Neural cell (in vitro differentiated cells): ENCODE measurements around the gene TMEM255B. TPM values are rescaled to one million over a fixed set of nuclear protein-coding genes. Genes with fewer than 3 reads are reported as not detected.

Experiments used
- H2AFZ ChIP-seq: fragments of 200-600, 300-800 bp; sonication (generic), shearing (Covaris generic); 2 replicates; pipeline ENCODE4 v1.6.0; 2014; ENCODE audit warnings: low read depth, mild to moderate bottlenecking, antibody characterized with exemption, low read length, moderate library complexity
- H3F3A ChIP-seq: fragments of 200-600 bp; shearing (Covaris generic); 2 replicates; pipeline ENCODE4 v1.6.1; 2016; ENCODE audit warnings: mild to moderate bottlenecking, moderate library complexity, mixed read lengths, antibody characterized with exemption, low read length; ENCODE audit not compliant: insufficient read depth, poor library complexity, severe bottlenecking
- H3K27ac ChIP-seq: fragments of 200-600, 300-800 bp; sonication (generic), shearing (Covaris generic); 2 replicates; pipeline ENCODE4 v1.5.1; 2014; ENCODE audit warnings: mild to moderate bottlenecking, low read length, moderate library complexity
- H3K27me3 ChIP-seq: fragments of 300-800, 200-600 bp; sonication (generic), shearing (Covaris generic); 2 replicates; pipeline ENCODE4 v1.6.0; 2014; ENCODE audit warnings: mild to moderate bottlenecking, low read depth, low read length, moderate library complexity; ENCODE audit not compliant: insufficient read depth
- H3K36me3 ChIP-seq: fragments of 300-800, 200-600 bp; sonication (generic), shearing (Covaris generic); 2 replicates; pipeline ENCODE4 v1.5.1; 2014; ENCODE audit warnings: mild to moderate bottlenecking, antibody characterized with exemption, low read length, moderate library complexity; ENCODE audit not compliant: insufficient read depth
- H3K4me2 ChIP-seq: fragments of 300-800, 200-600 bp; sonication (generic), shearing (Covaris generic); 2 replicates; pipeline ENCODE4 v1.6.0; 2014; ENCODE audit warnings: mild to moderate bottlenecking, low read length
- H3K4me3 ChIP-seq: fragments of 300-800, 200-600 bp; sonication (generic), shearing (Covaris generic); 2 replicates; pipeline ENCODE4 v1.5.1; 2014; ENCODE audit warnings: mild to moderate bottlenecking, low read length, moderate library complexity
- H3K79me2 ChIP-seq: fragments of 200-600 bp; shearing (Covaris generic); replicated peaks from 2 replicates; pipeline ENCODE4 v1.6.0; 2014; ENCODE audit warnings: mild to moderate bottlenecking, low read length, moderate library complexity; ENCODE audit not compliant: insufficient read depth
- H3K9ac ChIP-seq: fragments of 300-800, 200-600 bp; sonication (generic), shearing (Covaris generic); 2 replicates; pipeline ENCODE4 v1.6.1; 2016; ENCODE audit warnings: mild to moderate bottlenecking, low read length, mixed read lengths
- H3K9me2 ChIP-seq: fragments of 200-600 bp; shearing (Covaris generic); 2 replicates; pipeline ENCODE4 v1.6.1; 2016; ENCODE audit warnings: mild to moderate bottlenecking, low read length, mixed read lengths; ENCODE audit not compliant: insufficient read depth
- H3K9me3 ChIP-seq: fragments of 200-600, 300-800 bp; sonication (generic), shearing (Covaris generic); 2 replicates; pipeline ENCODE4 v1.6.1; 2016; ENCODE audit warnings: mild to moderate bottlenecking, mixed run types, low read length, moderate library complexity, mixed read lengths
- H4K20me1 ChIP-seq: fragments of 200-600 bp; shearing (Covaris generic); 2 replicates; pipeline ENCODE4 v1.6.1; 2016; ENCODE audit warnings: mild to moderate bottlenecking, mixed run types; ENCODE audit not compliant: insufficient read depth
- CTCF ChIP-seq: fragments of 450-650 bp; IDR thresholded peaks from 2 replicates; pipeline ENCODE4 v1.5.1; 2014; ENCODE audit warnings: antibody characterized with exemption, mild to moderate bottlenecking, moderate library complexity; ENCODE audit not compliant: poor library complexity, severe bottlenecking
- EP300 ChIP-seq: fragments of 450-650 bp; conservative IDR thresholded peaks from 2 replicates; pipeline ENCODE4 v1.6.1; 2014; ENCODE audit warnings: antibody characterized with exemption, mild to moderate bottlenecking, moderate library complexity; ENCODE audit not compliant: poor library complexity, severe bottlenecking
- EZH2 ChIP-seq: fragments of 200-600, 300-800 bp; shearing (Covaris generic), sonication (generic); IDR thresholded peaks from 2 replicates; pipeline ENCODE4 v1.6.1; 2014; ENCODE audit warnings: antibody characterized with exemption, low read length, borderline replicate concordance, mild to moderate bottlenecking; ENCODE audit not compliant: insufficient read depth, poor library complexity, severe bottlenecking
- MXI1 ChIP-seq: fragments of 450-650 bp; conservative IDR thresholded peaks from 2 replicates; pipeline ENCODE4 v1.6.1; 2014; ENCODE audit warnings: antibody characterized with exemption, mild to moderate bottlenecking; ENCODE audit not compliant: poor library complexity, severe bottlenecking
- POLR2AphosphoS5 ChIP-seq: IDR thresholded peaks from 2 replicates; pipeline ENCODE4 v1.6.1; 2012
- RAD21 ChIP-seq: fragments of 450-650 bp; conservative IDR thresholded peaks from 2 replicates; pipeline ENCODE4 v1.6.1; 2014; ENCODE audit warnings: antibody characterized with exemption, mild to moderate bottlenecking, moderate library complexity
- REST ChIP-seq: IDR thresholded peaks from 2 replicates; pipeline ENCODE4 v1.6.1; 2012; ENCODE audit warnings: borderline replicate concordance
- SMC3 ChIP-seq: fragments of 450-650 bp; conservative IDR thresholded peaks from 2 replicates; pipeline ENCODE4 v1.6.1; 2014; ENCODE audit warnings: antibody characterized with exemption, mild to moderate bottlenecking, moderate library complexity; ENCODE audit not compliant: poor library complexity
- TAF1 ChIP-seq: IDR thresholded peaks from 2 replicates; pipeline ENCODE4 v1.6.1; 2012; ENCODE audit warnings: low read depth
- polyA plus RNA-seq: library from polyadenylated mRNA; depleted of rRNA; stranded (reverse); fragments of >200 nt; gene quantifications from 2 replicates; pipeline ENCODE4 v1.2.3, GENCODE V29; 2014

The TMEM255B gene
- polyA plus RNA-seq, 1 donor from 2014 or later, result not detected

DNA sequence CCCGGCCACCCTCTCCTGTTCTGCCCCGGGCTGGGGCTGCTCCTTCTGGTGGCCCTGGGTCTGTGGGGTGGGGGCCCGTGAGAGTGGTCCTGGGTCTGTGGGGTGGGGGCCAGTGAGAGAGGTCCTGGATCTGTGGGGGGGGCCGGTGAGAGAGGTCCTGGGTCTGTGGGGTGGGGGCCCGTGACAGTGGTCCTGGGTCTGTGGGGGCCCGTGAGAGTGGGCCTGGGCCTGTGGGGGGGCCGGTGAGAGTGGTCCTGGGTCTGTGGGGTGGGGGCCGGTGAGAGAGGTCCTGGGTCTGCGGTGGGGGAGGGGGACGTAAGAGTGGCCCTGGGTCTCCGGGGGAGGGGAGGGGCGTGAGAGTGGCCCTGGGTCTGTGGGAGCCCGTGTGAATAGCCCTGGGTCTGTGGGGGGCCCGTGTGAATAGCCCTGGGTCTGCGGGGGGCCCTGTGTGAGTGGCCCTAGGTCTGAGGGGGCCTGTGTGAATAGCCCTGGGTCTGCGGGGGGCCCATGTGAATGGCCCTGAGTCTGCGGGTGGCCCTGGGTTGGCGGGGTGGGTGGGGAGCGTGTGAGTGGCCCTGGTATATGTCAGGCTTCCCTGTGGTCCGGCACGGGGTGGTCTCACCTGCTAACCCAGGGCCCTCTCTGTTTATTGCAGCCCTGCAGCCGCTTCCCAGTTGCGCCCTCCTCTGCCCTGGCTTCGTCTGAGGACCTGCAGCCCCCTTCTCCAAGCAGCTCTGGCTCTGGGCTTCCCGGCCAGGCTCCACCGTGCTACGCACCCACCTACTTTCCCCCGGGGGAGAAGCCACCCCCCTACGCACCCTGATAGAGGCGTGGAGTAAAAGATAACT, 52.3 kb downstream of the TMEM255B start:
- TF ChIP-seq POLR2AphosphoS5, result no peak
- TF ChIP-seq EZH2, result no peak
- no peak for TF ChIP-seq SMC3
- TF ChIP-seq CTCF, result no peak
- no peak for TF ChIP-seq REST
- no peak for TF ChIP-seq EP300
- TF ChIP-seq MXI1, result no peak
- TF ChIP-seq RAD21, result no peak
- TF ChIP-seq TAF1, result no peak
- Histone ChIP-seq H3K9ac (no peak overlapping the region), H3K4me3 (no peak overlapping the region), H3K9me2 (no peaks in the 10 kb centered on the region), H4K20me1 (no peaks in the 10 kb centered on the region), H3K27me3 (no peaks in the 10 kb centered on the region), H2AFZ (no peak overlapping the region), H3K79me2 (no peaks in the 10 kb centered on the region), H3K9me3 (no peaks in the 10 kb centered on the region), H3F3A (no peaks in the 10 kb centered on the region), H3K36me3 (no peaks in the 10 kb centered on the region), H3K27ac (no peak overlapping the region), H3K4me2 (no peak overlapping the region)

DNA sequence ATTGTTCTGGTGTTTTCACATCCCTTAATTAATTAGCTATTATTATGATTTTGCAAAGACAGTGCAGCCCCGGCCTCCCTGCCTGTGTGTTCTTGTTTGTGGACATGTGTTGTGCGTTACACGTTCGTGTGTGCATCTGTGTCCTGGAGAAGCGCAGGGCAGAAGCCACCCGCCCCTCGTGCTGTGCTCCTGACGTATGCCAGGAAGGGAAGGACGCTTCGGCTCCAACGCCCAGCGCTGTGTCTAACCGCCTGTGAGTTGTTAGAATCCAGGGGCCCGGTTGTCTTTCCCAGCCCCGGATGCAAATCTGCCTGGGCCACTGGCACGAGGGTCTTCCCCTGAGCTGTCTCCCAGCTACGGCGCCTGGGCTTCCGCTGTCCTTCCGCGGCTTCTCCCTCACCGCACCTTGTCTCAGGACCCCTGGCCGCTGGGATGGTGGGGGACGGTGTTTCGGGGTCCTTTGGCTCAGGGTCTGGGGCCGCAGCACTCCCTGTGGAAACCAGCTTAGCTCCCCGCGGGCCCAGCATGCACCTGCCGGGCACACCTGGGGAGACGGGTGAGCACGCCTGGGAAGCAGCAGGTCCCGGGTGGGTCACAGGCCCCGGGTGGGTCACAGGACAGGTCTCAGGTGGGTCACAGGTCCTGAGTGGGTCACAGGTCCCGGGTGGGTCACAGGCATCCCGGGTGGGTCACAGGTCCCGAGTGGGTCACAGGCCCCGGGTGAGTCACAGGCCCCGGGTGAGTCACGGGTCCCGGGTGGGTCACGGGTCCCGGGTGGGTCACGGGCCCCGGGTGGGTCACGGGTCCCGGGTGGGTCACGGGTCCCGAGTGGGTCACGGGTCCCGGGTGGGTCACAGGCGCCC, 53.4 kb downstream of the TMEM255B start:
- no peak overlapping the region for H3K9ac ChIP-seq
- H3K27ac ChIP-seq, result no peak overlapping the region
- no peaks in the 10 kb centered on the region for H3K27me3 ChIP-seq
- no peaks in the 10 kb centered on the region for H3F3A ChIP-seq
- no peak overlapping the region for H3K4me3 ChIP-seq
- no peak overlapping the region for H2AFZ ChIP-seq
- TF ChIP-seq SMC3 (no peak), POLR2AphosphoS5 (no peak), REST (no peak), MXI1 (no peak), RAD21 (no peak), EP300 (no peak), CTCF (no peak), TAF1 (no peak), EZH2 (no peak)
- H3K79me2 ChIP-seq, result no peaks in the 10 kb centered on the region
- no peaks in the 10 kb centered on the region for H3K36me3 ChIP-seq
- no peaks in the 10 kb centered on the region for H3K9me3 ChIP-seq
- no peaks in the 10 kb centered on the region for H4K20me1 ChIP-seq
- no peak overlapping the region for H3K4me2 ChIP-seq
- no peaks in the 10 kb centered on the region for H3K9me2 ChIP-seq
